ENCODE results near the gene HCN1. TPM values are rescaled to one million over a fixed set of nuclear protein-coding genes. Genes with fewer than 3 reads are reported as not detected.

Gene HCN1
- total RNA-seq, 8 experiments from 2014 or later, result 0.10 to 0.93 (median 0.54) TPM; not detected in 1

- ATAC-seq (replicated peaks in 6 of 8), result no peak
- no peak overlapping the region for H3K4me3 ChIP-seq
- peaks cover 0 to 4% of the 10 kb centered on the region in 2 donors for H3K4me1 ChIP-seq (replicated peaks in 1 of 2)
- H3K27ac ChIP-seq, result no peak overlapping the region
- in situ Hi-C loops (cut with MboI; ENCODE audit: low pct_unique_long_range_greater_than_20kb in 2 of 9, low sequenced_read_pairs in 9 of 9, unreplicated experiment in 9 of 9), result no loop called here
- WGBS, 10 experiments, result 0 to 71% (median 29%) methylated on average over 1 of the region's 1 CpG; no CpG with 5 or more reads in 3 of the 10 experiments
Measured at GRCh38 chr5:45288746-45289145, 407.4 kb downstream of the HCN1 start.

- peaks cover 0 to 4% of the 10 kb centered on the region in 2 donors for H3K4me1 ChIP-seq (replicated peaks in 1 of 2)
- in situ Hi-C loops (cut with MboI; ENCODE audit: low pct_unique_long_range_greater_than_20kb in 2 of 9, low sequenced_read_pairs in 9 of 9, unreplicated experiment in 9 of 9), result no loop called here
- no peak overlapping the region for H3K4me3 ChIP-seq
- WGBS, 10 experiments, result 0 to 60% (median 14%) methylated on average over 1 of the region's 1 CpG; no CpG with 5 or more reads in 1 of the 10 experiments
- peak in 2 of 8 experiments; percentile 27 to 33 for ATAC-seq (replicated peaks in 6 of 8)
- no peak overlapping the region for H3K27ac ChIP-seq
Measured at GRCh38 chr5:45284436-45284835, 411.7 kb downstream of the HCN1 start.

DNA sequence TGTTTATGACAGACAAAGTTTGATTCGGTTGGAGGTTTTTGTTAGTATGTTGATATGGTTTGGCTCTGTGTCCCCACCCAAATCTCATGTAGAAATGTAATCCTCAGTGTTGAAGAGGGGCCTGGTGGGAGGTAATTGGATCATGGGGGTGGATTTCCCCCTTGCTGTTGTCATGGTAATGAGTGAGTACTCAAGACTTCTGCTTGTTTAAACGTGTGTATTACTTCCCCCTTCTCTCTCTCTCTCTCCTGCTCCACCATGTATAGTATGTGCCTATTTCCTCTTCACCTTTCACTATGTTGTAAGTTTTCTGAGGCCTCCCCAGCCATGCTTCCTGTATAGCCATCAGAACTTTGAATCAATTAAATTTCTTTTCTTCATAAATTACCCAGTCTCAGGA is 415.1 kb downstream of the HCN1 start:
- peaks cover 0 to 4% of the 10 kb centered on the region in 2 donors for H3K4me1 ChIP-seq (replicated peaks in 1 of 2)
- no peak for ATAC-seq (replicated peaks in 6 of 8)
- H3K27ac ChIP-seq, result no peak overlapping the region
- in situ Hi-C loops (cut with MboI; ENCODE audit: low pct_unique_long_range_greater_than_20kb in 2 of 9, low sequenced_read_pairs in 9 of 9, unreplicated experiment in 9 of 9), result no loop called here
- no peak overlapping the region for H3K4me3 ChIP-seq
- WGBS, 10 experiments, result 0 to 70% (median 46%) methylated on average over 1 to 2 of the region's 2 CpGs; no CpG with 5 or more reads in 1 of the 10 experiments

DNA sequence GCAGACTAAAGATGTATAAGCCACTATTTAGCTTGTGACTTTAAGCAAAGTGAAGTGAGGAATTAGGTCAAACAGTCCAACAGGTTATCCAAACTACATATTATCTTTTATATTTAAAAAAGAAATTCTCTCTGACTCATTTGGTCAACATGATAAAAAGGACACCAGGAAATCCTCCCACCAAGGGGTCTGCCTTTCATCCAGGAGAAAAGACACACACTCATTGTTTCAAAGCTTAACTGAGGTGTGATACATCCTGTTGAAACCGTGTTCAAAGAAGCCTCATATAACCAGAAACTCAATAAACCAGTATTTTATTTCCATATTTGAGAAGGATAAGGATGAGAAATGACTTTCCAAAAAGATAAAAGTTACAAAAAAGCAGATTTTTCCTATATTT is 417.1 kb downstream of the HCN1 start:
- no peak for ATAC-seq (replicated peaks in 6 of 8)
- WGBS, 10 experiments, result 0 to 56% (median 17%) methylated on average over 1 of the region's 1 CpG; no CpG with 5 or more reads in 1 of the 10 experiments
- in situ Hi-C loops (cut with MboI; ENCODE audit: low pct_unique_long_range_greater_than_20kb in 2 of 9, low sequenced_read_pairs in 9 of 9, unreplicated experiment in 9 of 9), result no loop called here
- H3K4me1 ChIP-seq (replicated peaks in 1 of 2), result no peaks in the 10 kb centered on the region
- H3K27ac ChIP-seq, result no peak overlapping the region
- no peak overlapping the region for H3K4me3 ChIP-seq

DNA sequence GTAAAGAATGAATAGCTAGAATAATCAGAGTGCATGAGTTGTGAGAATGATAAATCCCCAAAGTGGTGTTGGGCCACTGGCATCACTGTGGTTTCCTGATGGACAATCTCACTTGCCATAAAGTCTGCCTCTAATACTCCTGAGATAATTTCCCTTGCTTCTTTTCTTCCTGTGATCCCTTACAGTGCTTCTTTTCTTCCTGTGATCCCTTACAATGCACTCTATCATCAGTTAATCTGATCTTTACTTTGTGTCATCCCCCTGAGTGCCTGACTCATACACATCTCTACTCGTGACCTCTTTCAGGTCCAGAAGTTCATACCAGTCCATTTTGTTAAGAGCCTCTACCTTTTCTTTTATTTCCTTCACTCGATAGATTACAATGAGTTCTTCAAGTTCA is 418.3 kb downstream of the HCN1 start:
- Histone ChIP-seq H3K4me3 (no peak overlapping the region), H3K4me1 (replicated peaks in 1 of 2) (no peaks in the 10 kb centered on the region), H3K27ac (no peak overlapping the region)
- in situ Hi-C loops (cut with MboI; ENCODE audit: low pct_unique_long_range_greater_than_20kb in 2 of 9, low sequenced_read_pairs in 9 of 9, unreplicated experiment in 9 of 9), result no loop called here
- ATAC-seq (replicated peaks in 6 of 8), result no peak
- 0 to 100% (median 47%) methylated on average over 1 to 2 of the region's 2 CpGs; no CpG with 5 or more reads in 2 of the 10 experiments for WGBS, 10 experiments

DNA sequence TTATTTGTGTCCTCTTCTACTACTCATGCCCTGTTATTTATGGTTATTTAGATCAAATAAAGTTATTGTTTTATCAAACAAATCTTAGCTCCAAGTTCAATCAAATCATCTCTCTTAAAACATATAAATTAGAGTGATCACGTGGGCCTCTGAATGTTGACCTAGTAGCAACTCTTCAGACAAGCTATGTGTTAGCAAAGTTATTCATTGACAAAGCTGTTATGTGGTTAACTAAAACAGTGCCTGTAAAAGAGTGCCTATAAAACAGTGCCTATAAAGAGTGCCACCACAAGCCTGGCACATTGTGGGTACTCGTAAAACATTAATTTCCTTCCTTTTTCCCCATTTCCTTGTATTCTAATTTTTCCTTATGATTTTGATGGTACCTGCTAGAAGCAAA is 421.9 kb downstream of the HCN1 start:
- Histone ChIP-seq H3K4me3 (no peak overlapping the region), H3K4me1 (replicated peaks in 1 of 2) (no peaks in the 10 kb centered on the region), H3K27ac (no peak overlapping the region)
- in situ Hi-C loops (cut with MboI; ENCODE audit: low pct_unique_long_range_greater_than_20kb in 2 of 9, low sequenced_read_pairs in 9 of 9, unreplicated experiment in 9 of 9), result no loop called here
- WGBS, 10 experiments, result 0 to 80% (median 40%) methylated on average over 1 to 2 of the region's 2 CpGs; no CpG with 5 or more reads in 1 of the 10 experiments
- no peak for ATAC-seq (replicated peaks in 6 of 8)

DNA sequence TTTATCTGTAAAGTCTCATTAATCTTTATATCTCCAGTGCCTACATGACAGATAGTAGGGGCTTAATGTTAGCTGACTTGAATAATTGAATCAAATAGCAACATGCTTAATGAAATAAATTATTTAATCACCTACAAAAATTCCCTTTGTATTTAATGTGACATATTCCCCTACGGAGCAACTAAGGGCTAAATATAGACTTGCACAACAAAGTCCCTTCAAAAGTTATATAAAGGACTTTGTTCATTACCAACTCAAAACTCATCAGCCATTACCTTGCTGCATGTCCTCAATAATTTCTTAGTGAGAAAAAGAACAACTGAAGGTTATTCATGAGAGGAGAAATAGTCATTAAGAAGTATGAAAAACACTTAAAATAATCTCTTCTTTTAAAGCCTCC is 424.6 kb downstream of the HCN1 start:
- Histone ChIP-seq H3K4me3 (no peak overlapping the region), H3K27ac (no peak overlapping the region), H3K4me1 (replicated peaks in 1 of 2) (no peaks in the 10 kb centered on the region)
- 0 to 82% (median 38%) methylated on average over 1 of the region's 1 CpG; no CpG with 5 or more reads in 1 of the 10 experiments for WGBS, 10 experiments
- ATAC-seq (replicated peaks in 6 of 8), result no peak
- in situ Hi-C loops (cut with MboI; ENCODE audit: low pct_unique_long_range_greater_than_20kb in 2 of 9, low sequenced_read_pairs in 9 of 9, unreplicated experiment in 9 of 9), result no loop called here

- 0 to 100% (median 80%) methylated on average over 1 of the region's 1 CpG; no CpG with 5 or more reads in 1 of the 10 experiments for WGBS, 10 experiments
- no peaks in the 10 kb centered on the region for H3K4me1 ChIP-seq (replicated peaks in 1 of 2)
- no peak overlapping the region for H3K4me3 ChIP-seq
- no peak overlapping the region for H3K27ac ChIP-seq
- ATAC-seq (replicated peaks in 6 of 8), result no peak
- in situ Hi-C loops (cut with MboI; ENCODE audit: low pct_unique_long_range_greater_than_20kb in 2 of 9, low sequenced_read_pairs in 9 of 9, unreplicated experiment in 9 of 9), result no loop called here
Measured at GRCh38 chr5:45264447-45264846, 431.7 kb downstream of the HCN1 start.

- H3K4me3 ChIP-seq, result no peak overlapping the region
- no peak overlapping the region for H3K27ac ChIP-seq
- WGBS, 10 experiments, result 72 to 100% (median 89%) methylated on average over 2 to 8 of the region's 29 CpGs; no CpG with 5 or more reads in 5 of the 10 experiments
- ATAC-seq (replicated peaks in 6 of 8), result no peak
- no peaks in the 10 kb centered on the region for H3K4me1 ChIP-seq (replicated peaks in 1 of 2)
- in situ Hi-C loops (cut with MboI; ENCODE audit: low pct_unique_long_range_greater_than_20kb in 2 of 9, low sequenced_read_pairs in 9 of 9, unreplicated experiment in 9 of 9), result no loop called here
Measured at GRCh38 chr5:45262061-45262590, 434.1 kb downstream of the HCN1 start.

DNA sequence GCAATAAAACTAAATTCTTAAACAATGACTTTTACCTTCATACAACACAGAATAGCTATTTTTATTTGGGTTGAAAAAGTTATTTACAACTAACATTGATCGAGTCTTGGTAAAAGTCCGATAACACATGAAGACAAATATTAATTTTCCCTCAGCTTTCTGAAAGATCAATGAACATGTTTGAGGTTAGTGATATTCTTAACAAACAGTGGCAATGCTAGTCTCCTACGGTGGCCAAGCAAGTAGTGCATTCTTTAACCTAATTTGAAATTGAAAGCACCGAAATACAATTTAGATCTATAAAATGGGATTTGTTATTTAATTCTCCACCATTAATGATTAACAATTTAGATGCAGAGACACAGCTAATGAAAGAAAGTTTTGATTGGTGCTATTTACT is 435.1 kb downstream of the HCN1 start:
- no peak overlapping the region for H3K27ac ChIP-seq
- no peak for ATAC-seq (replicated peaks in 6 of 8)
- 29 to 92% (median 44%) methylated on average over 2 to 4 of the region's 4 CpGs; no CpG with 5 or more reads in 1 of the 10 experiments for WGBS, 10 experiments

GRCh38 chr5:45260292-45260691 is 435.9 kb downstream of the HCN1 start:
- in situ Hi-C loops (cut with MboI; ENCODE audit: low pct_unique_long_range_greater_than_20kb in 2 of 9, low sequenced_read_pairs in 9 of 9, unreplicated experiment in 9 of 9), result no loop called here
- H3K4me3 ChIP-seq, result no peak overlapping the region
- no peak for ATAC-seq (replicated peaks in 6 of 8)
- 0 to 76% (median 31%) methylated on average over 1 to 3 of the region's 3 CpGs for WGBS, 10 experiments
- H3K27ac ChIP-seq, result no peak overlapping the region
- H3K4me1 ChIP-seq (replicated peaks in 1 of 2), result no peaks in the 10 kb centered on the region

More for the DNA sequence above, 435.1 kb downstream of the HCN1 start:
- in situ Hi-C loops (cut with MboI; ENCODE audit: low pct_unique_long_range_greater_than_20kb in 2 of 9, low sequenced_read_pairs in 9 of 9, unreplicated experiment in 9 of 9), result no loop called here
- Histone ChIP-seq H3K4me1 (replicated peaks in 1 of 2) (no peaks in the 10 kb centered on the region), H3K4me3 (no peak overlapping the region)

GRCh38 chr5:45252978-45253377 is 443.2 kb downstream of the HCN1 start:
- Histone ChIP-seq H3K4me1 (replicated peaks in 1 of 2) (no peaks in the 10 kb centered on the region), H3K27ac (no peak overlapping the region), H3K4me3 (no peak overlapping the region)
- 0 to 57% (median 20%) methylated on average over 1 of the region's 1 CpG; no CpG with 5 or more reads in 2 of the 10 experiments for whole genome bisulfite sequencing, 10 experiments
- ATAC-seq (replicated peaks in 6 of 8), result no peak
- in situ Hi-C loops (cut with MboI; ENCODE audit: low pct_unique_long_range_greater_than_20kb in 2 of 9, low sequenced_read_pairs in 9 of 9, unreplicated experiment in 9 of 9), result no loop called here

- Histone ChIP-seq H3K4me3 (no peak overlapping the region), H3K27ac (no peak overlapping the region), H3K4me1 (replicated peaks in 1 of 2) (no peaks in the 10 kb centered on the region)
- ATAC-seq (replicated peaks in 6 of 8), result no peak
- 3 to 100% (median 87%) methylated on average over 2 to 3 of the region's 3 CpGs; no CpG with 5 or more reads in 1 of the 10 experiments for WGBS, 10 experiments
- in situ Hi-C loops (cut with MboI; ENCODE audit: low pct_unique_long_range_greater_than_20kb in 2 of 9, low sequenced_read_pairs in 9 of 9, unreplicated experiment in 9 of 9), result no loop called here
Measured at GRCh38 chr5:45252541-45252940, 443.6 kb downstream of the HCN1 start.

DNA sequence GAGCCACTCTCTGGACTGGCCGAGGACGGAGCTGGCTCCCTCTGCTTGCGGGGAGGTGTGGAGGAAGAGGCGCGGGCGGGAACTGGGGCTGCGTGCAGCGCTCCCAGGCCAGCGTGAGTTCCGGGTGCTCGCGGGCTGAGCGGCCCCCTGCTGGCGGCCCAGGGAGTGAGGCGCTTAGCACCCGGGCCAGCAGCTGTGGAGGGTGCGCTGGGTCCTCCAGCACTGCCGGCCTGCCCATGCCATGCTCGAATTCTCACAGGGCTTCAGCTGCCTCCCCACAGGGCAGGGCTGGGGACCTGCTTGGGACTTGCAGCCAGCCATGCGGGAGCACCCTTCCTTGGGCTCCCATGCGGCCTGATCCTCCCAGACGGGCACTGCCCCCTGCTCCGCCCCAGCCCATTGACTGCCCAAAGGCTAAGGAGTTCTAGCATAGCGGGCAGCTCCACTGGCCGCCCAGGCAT is 470.6 kb downstream of the HCN1 start:
- 40 to 100% (median 93%) methylated on average over 1 to 9 of the region's 25 CpGs; no CpG with 5 or more reads in 5 of the 10 experiments for WGBS, 10 experiments
- no peak overlapping the region for H3K4me3 ChIP-seq
- no peaks in the 10 kb centered on the region for H3K4me1 ChIP-seq (replicated peaks in 1 of 2)
- ATAC-seq (replicated peaks in 6 of 8), result no peak
- H3K27ac ChIP-seq, result no peak overlapping the region
- in situ Hi-C loops (cut with MboI; ENCODE audit: low pct_unique_long_range_greater_than_20kb in 2 of 9, low sequenced_read_pairs in 9 of 9, unreplicated experiment in 9 of 9), result no loop called here
